A673 (cell line): ENCODE data around the gene HOXC6.

ENCODE experiments used
- CTCF ChIP-seq: fragments of 300-800, 200-600 bp; sonication (generic); conservative IDR thresholded peaks from 2 replicates; pipeline ENCODE4 v1.5.1; 2017; ENCODE audit warnings: low read depth, mild to moderate bottlenecking, antibody characterized with exemption, low read length, moderate library complexity, mixed read lengths
- EZH2 ChIP-seq: fragments of 200-600 bp; sonication (generic); IDR thresholded peaks from 2 replicates; pipeline ENCODE4 v1.6.1; 2017; ENCODE audit warnings: borderline replicate concordance, low read depth, mild to moderate bottlenecking, mixed read lengths, antibody characterized with exemption, low read length; ENCODE audit not compliant: poor library complexity, severe bottlenecking

- no peak for TF ChIP-seq EZH2
- TF ChIP-seq CTCF: no peak
Measured at GRCh38 chr12:53981634-53982565, 46.3 kb upstream of the HOXC6 start.
